Measurements from ENCODE around the gene KRT1.

- TF ChIP-seq CTCF (IDR thresholded peaks at IDR 0.05; ENCODE audit: poor library complexity) = no peak
- no peak for TF ChIP-seq EZH2phosphoT487 (IDR thresholded peaks at IDR 0.05; ENCODE audit: low read depth, severe bottlenecking, unreplicated experiment)
- no peak for TF ChIP-seq EZH2 (IDR thresholded peaks at IDR 0.05; ENCODE audit: borderline replicate concordance)
Observed at GRCh38 chr12:52630008-52630500, 50.2 kb downstream of the KRT1 start.
